ENCODE data around the gene HES1.

DNA sequence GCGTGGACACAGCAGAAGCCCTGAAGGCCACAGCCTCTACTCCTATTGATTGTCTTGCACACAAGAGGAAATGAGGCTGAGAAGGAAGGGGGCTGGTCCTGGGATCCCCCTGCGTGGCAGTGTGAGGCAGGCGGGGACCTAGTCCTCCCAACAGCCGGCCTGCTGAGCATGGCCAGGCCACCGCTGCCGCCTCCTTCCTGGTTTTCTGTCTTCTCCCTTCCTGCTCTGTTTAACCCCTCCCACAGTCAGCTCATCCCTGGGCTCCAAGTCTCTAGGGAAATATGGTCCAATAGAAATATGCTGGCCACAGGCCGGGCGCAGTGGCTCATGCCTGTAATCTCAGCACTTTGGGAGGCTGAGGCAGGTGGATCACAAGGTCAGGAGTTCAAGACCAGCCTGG is 42.1 kb upstream of the HES1 start:
- TF ChIP-seq CTCF (IDR thresholded peaks at IDR 0.05) (no peak), POLR2AphosphoS5 (IDR thresholded peaks at IDR 0.05) (no peak), POLR2A (IDR thresholded peaks at IDR 0.05) (no peak)
